ENCODE measurements around the gene ARAP2.

Gene ARAP2

DNA sequence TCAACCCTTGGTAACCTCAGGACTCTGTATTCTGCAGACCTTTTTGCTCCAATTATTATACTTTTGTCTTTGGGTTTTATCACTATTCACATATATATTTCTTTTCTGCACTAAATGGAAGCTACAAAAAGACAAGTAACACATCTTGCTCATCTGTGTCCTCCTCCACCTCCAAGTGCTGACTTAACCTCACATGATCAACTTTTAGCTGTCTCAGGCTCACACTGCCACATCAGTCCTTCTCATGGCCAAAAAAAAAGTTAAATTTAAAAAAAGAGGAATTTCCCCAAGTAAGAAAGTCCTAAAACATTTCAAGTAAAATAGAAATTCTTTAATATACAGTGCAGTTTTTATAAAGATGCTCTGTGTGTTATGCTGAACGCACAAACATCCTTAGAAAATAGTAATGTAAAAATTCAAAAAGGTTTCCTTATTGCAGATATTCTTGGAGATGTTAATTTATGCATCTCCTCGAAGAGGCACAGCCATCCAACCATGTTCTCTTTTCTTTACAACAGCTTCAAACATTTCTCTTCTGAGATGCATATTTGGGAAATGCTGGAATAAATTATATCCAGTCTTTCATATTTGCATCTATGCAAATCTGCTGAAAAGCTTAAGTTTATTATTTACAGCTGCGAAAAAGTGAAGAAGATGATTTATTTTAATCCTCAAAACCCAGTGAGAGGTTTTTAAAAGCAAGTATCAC is 37.6 kb downstream of the ARAP2 start:
- Histone ChIP-seq H3K27me3 (ENCODE audit: control insufficient read depth in 1 of 2, insufficient read depth in 2 of 2, low read length in 2 of 2) (no peaks in the 10 kb centered on the region), H3K4me1 (ENCODE audit: control insufficient read depth in 1 of 2, insufficient read depth in 2 of 2, low read length in 2 of 2) (peaks cover 0 to 5% of the 10 kb centered on the region in 2 donors), H3K9ac (ENCODE audit: low read depth in 1 of 2, low read length in 2 of 2) (no peak overlapping the region), H3K27ac (ENCODE audit: low read depth, low read length) (no peak overlapping the region), H3K36me3 (ENCODE audit: control insufficient read depth in 1 of 2, insufficient read depth in 2 of 2, low read length in 2 of 2) (peaks cover 4 to 13% of the 10 kb centered on the region in 2 donors), H3K9me3 (ENCODE audit: control insufficient read depth in 1 of 2, low read length in 2 of 2) (no peaks in the 10 kb centered on the region), H3K4me3 (ENCODE audit: low read depth in 1 of 2, low read length in 2 of 2) (no peak overlapping the region)

DNA sequence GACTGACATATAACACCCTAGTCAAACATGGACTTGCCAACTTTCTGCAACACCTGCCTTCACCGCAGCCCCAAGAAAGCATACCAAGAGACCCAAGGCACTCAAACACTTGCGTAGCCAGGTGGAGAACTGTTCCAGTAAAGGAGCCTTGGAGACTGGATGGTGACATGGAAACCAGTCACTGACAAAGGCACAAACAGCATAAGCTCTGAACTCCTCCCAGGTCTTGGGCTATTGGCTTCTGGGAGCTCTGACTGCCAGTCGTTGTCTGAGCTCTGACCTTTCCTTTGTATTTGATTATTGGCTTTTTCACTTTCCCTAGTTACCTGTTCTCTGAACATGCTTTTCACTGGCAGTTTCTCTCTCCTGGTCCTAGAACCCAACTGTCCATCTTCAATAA is 38.3 kb downstream of the ARAP2 start:
- no peaks in the 10 kb centered on the region for H3K27me3 ChIP-seq (ENCODE audit: control insufficient read depth in 1 of 2, insufficient read depth in 2 of 2, low read length in 2 of 2)
- H3K4me3 ChIP-seq (ENCODE audit: low read depth in 1 of 2, low read length in 2 of 2) = no peak overlapping the region
- peaks cover 0 to 5% of the 10 kb centered on the region in 2 donors for H3K4me1 ChIP-seq (ENCODE audit: control insufficient read depth in 1 of 2, insufficient read depth in 2 of 2, low read length in 2 of 2)
- H3K27ac ChIP-seq (ENCODE audit: low read depth, low read length) = no peak overlapping the region
- H3K9ac ChIP-seq (ENCODE audit: low read depth in 1 of 2, low read length in 2 of 2) = no peak overlapping the region
- H3K36me3 ChIP-seq (ENCODE audit: control insufficient read depth in 1 of 2, insufficient read depth in 2 of 2, low read length in 2 of 2) = peaks cover 4 to 13% of the 10 kb centered on the region in 2 donors
- H3K9me3 ChIP-seq (ENCODE audit: control insufficient read depth in 1 of 2, low read length in 2 of 2) = no peaks in the 10 kb centered on the region

DNA sequence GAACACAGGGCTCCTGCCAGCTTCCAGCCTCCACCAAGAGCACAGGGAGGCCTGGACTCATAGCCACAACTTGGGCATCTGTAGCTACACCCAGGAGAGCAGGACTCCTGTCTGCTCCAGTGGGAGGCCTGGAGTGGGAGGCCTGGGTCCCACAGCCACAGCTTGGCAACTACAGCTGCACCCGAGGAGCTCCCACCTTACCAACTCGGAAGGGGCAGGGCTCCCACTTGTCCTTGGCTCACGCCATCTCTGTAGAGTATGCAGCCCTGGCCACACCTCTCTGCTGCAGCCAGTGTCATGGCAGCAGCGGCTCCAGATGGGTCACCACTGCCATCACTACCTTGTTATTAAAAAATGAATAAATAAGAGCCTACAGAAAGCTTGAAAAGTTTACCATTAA is 45.5 kb downstream of the ARAP2 start:
- Histone ChIP-seq H3K4me3 (ENCODE audit: low read depth in 1 of 2, low read length in 2 of 2) (no peak overlapping the region), H3K9me3 (ENCODE audit: control insufficient read depth in 1 of 2, low read length in 2 of 2) (no peaks in the 10 kb centered on the region), H3K4me1 (ENCODE audit: control insufficient read depth in 1 of 2, insufficient read depth in 2 of 2, low read length in 2 of 2) (no peaks in the 10 kb centered on the region), H3K27me3 (ENCODE audit: control insufficient read depth in 1 of 2, insufficient read depth in 2 of 2, low read length in 2 of 2) (no peaks in the 10 kb centered on the region), H3K36me3 (ENCODE audit: control insufficient read depth in 1 of 2, insufficient read depth in 2 of 2, low read length in 2 of 2) (no peaks in the 10 kb centered on the region), H3K9ac (ENCODE audit: low read depth in 1 of 2, low read length in 2 of 2) (no peak overlapping the region), H3K27ac (ENCODE audit: low read depth, low read length) (no peak overlapping the region)

DNA sequence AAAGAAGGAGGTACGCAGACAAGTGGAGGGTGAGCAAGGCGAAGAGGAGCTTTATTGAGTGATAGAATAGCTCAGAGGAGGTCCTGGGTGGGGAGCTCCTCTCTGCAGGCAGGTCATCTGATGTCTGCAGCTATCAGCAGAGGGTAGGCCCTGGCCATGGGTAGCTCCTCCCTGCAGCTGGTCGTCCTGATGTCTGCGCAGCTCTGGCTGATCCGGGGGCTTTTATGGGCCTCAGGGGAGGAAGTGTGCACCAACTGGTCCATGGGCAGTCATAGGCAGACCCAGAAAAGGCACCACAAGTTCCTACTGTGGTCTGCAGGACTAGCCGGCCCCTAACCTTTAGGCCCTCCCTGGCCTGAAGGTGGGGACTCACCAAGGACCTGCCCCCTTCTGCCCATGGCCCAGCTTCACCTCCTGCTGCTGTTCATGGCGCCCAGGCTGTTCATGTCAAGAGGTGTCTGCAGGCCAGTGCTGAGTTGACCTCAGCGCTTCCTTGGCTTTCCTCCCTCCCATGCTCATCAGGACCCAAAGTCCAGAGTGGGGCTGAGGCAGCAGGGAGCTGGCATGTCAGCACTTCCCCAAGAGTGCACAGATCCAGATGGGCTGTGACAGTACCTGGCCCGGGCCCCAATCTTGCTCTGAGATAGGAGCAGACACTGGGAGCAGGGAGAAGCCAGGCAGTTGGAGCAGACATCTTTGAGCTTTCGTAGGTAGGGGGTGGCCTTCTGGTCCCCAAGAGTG is 46.1 kb downstream of the ARAP2 start:
- H3K4me3 ChIP-seq (ENCODE audit: low read depth in 1 of 2, low read length in 2 of 2) = no peak overlapping the region

DNA sequence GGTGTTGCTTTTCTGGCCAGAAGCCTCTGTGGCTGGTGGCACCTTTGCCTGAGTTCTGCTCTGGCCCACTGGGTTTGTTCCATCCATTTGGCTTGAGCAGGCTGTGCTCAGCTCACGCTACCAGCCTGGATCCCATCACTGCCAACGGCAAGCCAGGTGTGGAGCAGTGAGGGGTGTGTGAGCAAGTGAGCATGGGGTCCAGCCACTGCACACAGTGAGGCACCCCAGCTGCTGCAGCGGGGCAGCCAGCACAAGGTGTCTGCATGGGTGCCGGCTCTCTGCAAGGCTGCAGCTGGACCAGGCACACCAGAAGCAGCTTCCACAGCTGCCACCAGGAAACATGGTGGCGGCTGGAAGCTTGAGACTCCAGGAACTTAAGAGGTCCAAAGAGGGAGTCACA is 46.8 kb downstream of the ARAP2 start:
- no peaks in the 10 kb centered on the region for H3K4me1 ChIP-seq (ENCODE audit: control insufficient read depth in 1 of 2, insufficient read depth in 2 of 2, low read length in 2 of 2)
- H3K9me3 ChIP-seq (ENCODE audit: control insufficient read depth in 1 of 2, low read length in 2 of 2) = no peaks in the 10 kb centered on the region
- H3K9ac ChIP-seq (ENCODE audit: low read depth in 1 of 2, low read length in 2 of 2) = no peak overlapping the region
- no peak overlapping the region for H3K27ac ChIP-seq (ENCODE audit: low read depth, low read length)
- H3K36me3 ChIP-seq (ENCODE audit: control insufficient read depth in 1 of 2, insufficient read depth in 2 of 2, low read length in 2 of 2) = peaks cover 0 to 5% of the 10 kb centered on the region in 2 donors
- H3K27me3 ChIP-seq (ENCODE audit: control insufficient read depth in 1 of 2, insufficient read depth in 2 of 2, low read length in 2 of 2) = no peaks in the 10 kb centered on the region
- no peak overlapping the region for H3K4me3 ChIP-seq (ENCODE audit: low read depth in 1 of 2, low read length in 2 of 2)

More for the DNA sequence above, 46.1 kb downstream of the ARAP2 start:
- Histone ChIP-seq H3K27me3 (ENCODE audit: control insufficient read depth in 1 of 2, insufficient read depth in 2 of 2, low read length in 2 of 2) (no peaks in the 10 kb centered on the region), H3K27ac (ENCODE audit: low read depth, low read length) (no peak overlapping the region), H3K9ac (ENCODE audit: low read depth in 1 of 2, low read length in 2 of 2) (no peak overlapping the region), H3K4me1 (ENCODE audit: control insufficient read depth in 1 of 2, insufficient read depth in 2 of 2, low read length in 2 of 2) (no peaks in the 10 kb centered on the region), H3K9me3 (ENCODE audit: control insufficient read depth in 1 of 2, low read length in 2 of 2) (no peaks in the 10 kb centered on the region), H3K36me3 (ENCODE audit: control insufficient read depth in 1 of 2, insufficient read depth in 2 of 2, low read length in 2 of 2) (peaks cover 0 to 2% of the 10 kb centered on the region in 2 donors)

DNA sequence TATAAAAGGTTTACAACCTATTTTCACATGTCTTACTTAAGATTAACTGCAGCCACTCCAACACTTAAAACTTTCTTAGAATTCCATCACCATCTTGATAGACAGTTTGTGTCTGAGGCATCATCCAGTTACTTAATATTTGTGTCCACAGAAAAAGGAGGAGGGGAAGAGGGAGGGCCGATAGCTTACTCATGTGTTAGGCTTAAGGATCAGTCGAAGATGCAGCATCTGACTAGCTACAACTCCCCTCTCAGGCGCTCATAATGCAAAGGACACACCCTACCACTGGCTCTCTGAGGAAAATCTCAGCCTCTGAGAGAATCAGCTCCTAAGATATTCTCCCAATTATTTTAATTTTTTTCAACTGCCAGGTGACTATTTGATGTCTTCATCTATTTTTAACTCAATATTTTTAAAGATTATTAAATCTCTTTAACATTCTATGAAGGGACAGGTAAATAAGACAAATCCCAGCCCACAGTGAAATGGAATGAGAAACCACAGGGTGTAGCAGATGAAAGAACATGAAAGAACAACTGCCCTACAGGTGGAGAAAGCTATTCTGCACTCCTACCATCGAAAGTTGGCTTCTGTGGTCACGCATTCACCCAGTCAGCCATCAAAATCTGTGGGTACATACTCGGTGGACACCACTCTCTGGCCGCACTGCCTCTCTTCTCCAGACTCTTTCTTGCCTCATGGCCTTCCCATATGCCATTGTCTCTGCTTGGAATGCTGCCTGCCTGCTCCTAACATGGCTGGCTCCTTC is 48.0 kb downstream of the ARAP2 start:
- no peak overlapping the region for H3K4me3 ChIP-seq (ENCODE audit: low read depth in 1 of 2, low read length in 2 of 2)
- no peaks in the 10 kb centered on the region for H3K4me1 ChIP-seq (ENCODE audit: control insufficient read depth in 1 of 2, insufficient read depth in 2 of 2, low read length in 2 of 2)
- peaks cover 0 to 5% of the 10 kb centered on the region in 2 donors for H3K36me3 ChIP-seq (ENCODE audit: control insufficient read depth in 1 of 2, insufficient read depth in 2 of 2, low read length in 2 of 2)
- H3K27ac ChIP-seq (ENCODE audit: low read depth, low read length) = no peak overlapping the region
- no peaks in the 10 kb centered on the region for H3K9me3 ChIP-seq (ENCODE audit: control insufficient read depth in 1 of 2, low read length in 2 of 2)
- no peak overlapping the region for H3K9ac ChIP-seq (ENCODE audit: low read depth in 1 of 2, low read length in 2 of 2)
- no peaks in the 10 kb centered on the region for H3K27me3 ChIP-seq (ENCODE audit: control insufficient read depth in 1 of 2, insufficient read depth in 2 of 2, low read length in 2 of 2)

DNA sequence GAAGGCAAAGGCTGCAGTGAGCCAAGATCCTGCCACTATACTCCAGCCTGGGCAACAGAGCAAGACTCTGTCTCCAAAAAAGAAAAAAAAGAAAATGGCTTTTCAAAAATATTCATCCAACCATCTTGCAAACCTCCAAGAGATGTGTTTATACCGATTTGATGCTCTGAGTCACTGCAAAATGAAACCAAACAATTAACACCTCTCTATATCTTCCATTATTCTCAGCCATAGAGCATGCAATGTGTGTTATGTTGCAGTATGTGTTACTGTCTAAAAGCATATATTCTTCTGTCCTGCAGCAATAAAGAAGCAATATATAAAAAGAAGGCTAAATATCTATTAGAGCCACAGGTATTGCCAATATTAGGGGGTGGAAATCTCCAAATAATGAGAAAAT is 51.4 kb downstream of the ARAP2 start:
- H3K4me3 ChIP-seq (ENCODE audit: low read depth in 1 of 2, low read length in 2 of 2) = no peak overlapping the region
- H3K27ac ChIP-seq (ENCODE audit: low read depth, low read length) = no peak overlapping the region
- H3K9me3 ChIP-seq (ENCODE audit: control insufficient read depth in 1 of 2, low read length in 2 of 2) = no peaks in the 10 kb centered on the region
- H3K36me3 ChIP-seq (ENCODE audit: control insufficient read depth in 1 of 2, insufficient read depth in 2 of 2, low read length in 2 of 2) = peaks cover 0 to 5% of the 10 kb centered on the region in 2 donors
- no peak overlapping the region for H3K9ac ChIP-seq (ENCODE audit: low read depth in 1 of 2, low read length in 2 of 2)
- H3K4me1 ChIP-seq (ENCODE audit: control insufficient read depth in 1 of 2, insufficient read depth in 2 of 2, low read length in 2 of 2) = no peaks in the 10 kb centered on the region
- H3K27me3 ChIP-seq (ENCODE audit: control insufficient read depth in 1 of 2, insufficient read depth in 2 of 2, low read length in 2 of 2) = no peaks in the 10 kb centered on the region

DNA sequence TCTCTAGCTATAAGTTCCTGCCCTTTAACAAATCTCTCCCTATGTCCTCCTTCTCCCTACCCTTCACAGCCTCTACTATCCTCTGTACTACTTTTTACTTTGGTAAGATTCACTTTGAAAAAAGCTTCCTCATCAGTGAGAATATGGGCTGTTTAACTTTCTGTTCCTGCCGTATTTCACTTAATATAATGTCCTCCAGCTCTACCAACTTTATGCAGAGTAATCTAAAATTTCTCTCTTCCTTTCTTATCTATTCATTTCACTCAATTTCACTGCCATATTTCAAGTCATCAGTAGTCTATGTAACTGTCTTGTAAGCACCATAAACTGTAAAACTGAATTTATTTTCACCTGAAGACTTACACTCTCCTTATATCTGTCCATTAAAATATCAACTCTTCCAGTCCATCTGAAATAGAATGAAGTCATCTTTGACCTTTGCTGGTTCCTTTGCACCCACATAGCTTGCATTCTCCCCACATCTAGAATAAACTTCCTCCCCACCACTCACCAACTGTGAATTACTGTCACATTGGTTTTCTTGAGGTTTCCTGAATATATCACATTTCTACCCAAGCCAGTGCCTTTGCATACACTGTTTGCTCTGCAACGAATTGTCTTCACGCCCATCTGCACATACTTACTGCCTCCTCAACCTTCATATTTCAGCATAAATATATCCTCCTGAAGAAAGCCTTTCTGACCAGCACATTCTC is 54.6 kb downstream of the ARAP2 start:
- no peak overlapping the region for H3K27ac ChIP-seq (ENCODE audit: low read depth, low read length)
- H3K4me1 ChIP-seq (ENCODE audit: control insufficient read depth in 1 of 2, insufficient read depth in 2 of 2, low read length in 2 of 2) = no peaks in the 10 kb centered on the region
- H3K4me3 ChIP-seq (ENCODE audit: low read depth in 1 of 2, low read length in 2 of 2) = no peak overlapping the region
- no peaks in the 10 kb centered on the region for H3K27me3 ChIP-seq (ENCODE audit: control insufficient read depth in 1 of 2, insufficient read depth in 2 of 2, low read length in 2 of 2)
- H3K9me3 ChIP-seq (ENCODE audit: control insufficient read depth in 1 of 2, low read length in 2 of 2) = no peaks in the 10 kb centered on the region
- no peak overlapping the region for H3K9ac ChIP-seq (ENCODE audit: low read depth in 1 of 2, low read length in 2 of 2)
- peaks cover 8 to 9% of the 10 kb centered on the region in 2 donors for H3K36me3 ChIP-seq (ENCODE audit: control insufficient read depth in 1 of 2, insufficient read depth in 2 of 2, low read length in 2 of 2)

DNA sequence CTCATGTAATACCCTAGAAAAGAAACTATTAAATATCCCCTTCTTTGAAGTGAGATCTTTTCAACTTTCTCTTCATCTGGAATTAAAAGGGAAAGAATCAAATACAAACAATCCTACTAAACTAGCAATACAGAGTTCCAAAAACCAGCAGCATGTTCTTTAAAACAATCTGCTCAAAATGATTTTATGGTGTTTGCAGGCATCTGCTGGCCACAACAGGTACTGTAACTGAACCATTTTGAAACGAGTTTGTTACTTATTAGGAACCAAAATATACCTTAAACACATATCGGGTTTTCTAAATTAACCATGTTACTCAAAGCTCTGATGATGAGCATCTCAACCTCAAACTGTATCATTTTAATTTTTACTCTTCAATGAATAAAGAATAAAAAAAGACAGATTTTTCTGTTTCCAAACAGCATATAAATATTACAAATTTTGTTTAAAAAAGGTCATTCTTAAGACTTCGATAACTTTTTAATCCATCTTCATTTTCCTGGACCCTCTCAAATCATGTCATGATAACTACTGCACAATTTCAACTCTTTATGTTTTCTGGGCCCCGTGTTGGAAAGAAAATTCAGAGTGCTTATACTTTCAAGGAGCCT is 56.5 kb downstream of the ARAP2 start:
- no peaks in the 10 kb centered on the region for H3K4me1 ChIP-seq (ENCODE audit: control insufficient read depth in 1 of 2, insufficient read depth in 2 of 2, low read length in 2 of 2)
- H3K4me3 ChIP-seq (ENCODE audit: low read depth in 1 of 2, low read length in 2 of 2) = no peak overlapping the region
- no peaks in the 10 kb centered on the region for H3K9me3 ChIP-seq (ENCODE audit: control insufficient read depth in 1 of 2, low read length in 2 of 2)
- peaks cover 4 to 12% of the 10 kb centered on the region in 2 donors for H3K36me3 ChIP-seq (ENCODE audit: control insufficient read depth in 1 of 2, insufficient read depth in 2 of 2, low read length in 2 of 2)
- no peak overlapping the region for H3K27ac ChIP-seq (ENCODE audit: low read depth, low read length)
- no peak overlapping the region for H3K9ac ChIP-seq (ENCODE audit: low read depth in 1 of 2, low read length in 2 of 2)
- no peaks in the 10 kb centered on the region for H3K27me3 ChIP-seq (ENCODE audit: control insufficient read depth in 1 of 2, insufficient read depth in 2 of 2, low read length in 2 of 2)

Data from duodenal mucosa (tissue), 2 donors.